ENCODE measurements around the gene CLEC4M.

- TF ChIP-seq CTCF (conservative IDR thresholded peaks at IDR 0.05; ENCODE audit: low read depth, low read length): no peak
- TF ChIP-seq EZH2 (IDR thresholded peaks at IDR 0.05; ENCODE audit: low read length, unreplicated experiment): no peak
- TF ChIP-seq EZH2phosphoT487 (IDR thresholded peaks at IDR 0.05; ENCODE audit: borderline replicate concordance, low read length): no peak
Observed at GRCh38 chr19:7769171-7769570, 6.1 kb downstream of the CLEC4M start.

Data from PC-3 (cell line).